Stimulated activated CD8-positive, alpha-beta memory T cell treated with anti-CD3 and anti-CD28 coated beads, Interleukin-15, amount 100 ng/mL, for 4 hours (primary cell): Measurements from ENCODE around the gene CRELD2.

Experiments used
- DNase-seq, 2 donors: peaks; one replicate each; pipeline ENCODE4 v3.0.0-alpha.2; 2020; ENCODE audit warnings: low read depth in 2 of 2

CRELD2 gene

DNA sequence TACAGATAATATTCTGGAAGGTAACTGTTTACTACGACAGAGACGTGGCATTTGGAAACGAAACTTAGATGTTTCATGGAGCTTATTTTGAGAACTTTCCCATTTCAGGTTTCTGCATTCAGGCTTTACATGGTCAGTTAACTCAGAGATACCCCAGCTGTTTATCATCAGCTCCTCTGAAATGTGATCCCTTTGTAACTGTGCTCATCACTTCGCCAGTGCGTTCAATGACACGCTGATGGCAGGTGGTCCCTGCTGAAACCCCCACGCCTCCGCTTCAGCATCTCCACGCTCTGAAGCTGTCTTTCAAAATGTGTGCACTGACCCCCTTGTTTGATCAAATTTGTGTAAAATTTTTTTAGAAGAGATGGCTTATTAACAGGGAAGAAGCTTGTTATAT is 30.7 kb upstream of the CRELD2 start:
- no peak for DNase-seq

GRCh38 chr22:49889071-49889470 is 29.4 kb upstream of the CRELD2 start:
- DNase-seq: no peak

DNA sequence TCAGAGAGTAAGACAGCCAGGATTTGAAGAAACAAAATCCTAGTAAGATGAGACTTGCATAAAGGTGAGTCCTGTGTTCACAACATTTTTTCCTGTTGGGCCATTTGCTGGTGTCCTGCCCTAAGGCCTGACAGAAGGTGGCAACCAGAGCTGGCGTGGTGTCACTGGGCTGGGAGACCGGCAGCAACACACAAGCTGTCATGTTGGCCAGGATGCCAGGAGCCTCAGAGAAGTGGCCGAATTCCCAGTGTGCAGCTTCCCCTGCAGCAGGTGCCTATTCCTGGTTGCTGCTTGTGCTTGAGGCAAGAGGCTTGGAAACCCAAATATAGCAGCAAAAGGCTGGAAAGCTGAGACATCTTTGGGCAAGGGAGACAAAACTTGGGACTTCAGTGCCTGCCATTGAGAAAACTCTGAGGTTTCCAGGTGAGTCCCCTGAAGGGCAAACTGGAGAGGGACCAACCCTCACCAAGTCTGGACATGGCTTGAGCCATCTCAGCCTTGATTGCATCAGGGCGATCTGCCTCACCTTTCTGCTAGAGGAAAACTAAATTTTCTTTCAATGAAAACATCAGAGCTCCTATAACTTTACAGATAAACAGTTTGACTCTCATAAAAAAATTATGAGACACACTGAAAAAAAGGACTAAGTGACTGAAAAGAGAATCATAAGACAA is 26.1 kb upstream of the CRELD2 start:
- DNase-seq: no peak

DNA sequence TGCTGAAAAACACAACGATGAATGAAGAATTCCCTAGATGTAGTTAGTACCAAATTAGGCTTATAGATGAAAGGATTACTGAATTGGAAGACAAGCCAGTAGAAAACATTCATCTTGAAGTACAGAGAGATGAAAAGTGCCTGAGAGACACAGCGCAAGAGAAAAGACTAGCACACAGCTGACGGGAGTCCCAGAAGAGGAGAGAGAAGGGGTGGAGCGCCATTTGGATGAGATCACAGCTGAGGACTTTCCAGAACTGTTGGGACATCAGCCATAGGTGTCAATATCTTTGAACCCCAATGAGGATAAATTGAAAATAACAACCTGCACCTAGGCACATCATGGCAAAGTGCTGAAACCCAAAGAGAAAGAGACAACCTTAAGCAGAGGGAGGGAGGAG is 25.4 kb upstream of the CRELD2 start:
- DNase-seq: no peak

GRCh38 chr22:49894322-49895054 is 23.9 kb upstream of the CRELD2 start:
- DNase-seq: no peak

DNA sequence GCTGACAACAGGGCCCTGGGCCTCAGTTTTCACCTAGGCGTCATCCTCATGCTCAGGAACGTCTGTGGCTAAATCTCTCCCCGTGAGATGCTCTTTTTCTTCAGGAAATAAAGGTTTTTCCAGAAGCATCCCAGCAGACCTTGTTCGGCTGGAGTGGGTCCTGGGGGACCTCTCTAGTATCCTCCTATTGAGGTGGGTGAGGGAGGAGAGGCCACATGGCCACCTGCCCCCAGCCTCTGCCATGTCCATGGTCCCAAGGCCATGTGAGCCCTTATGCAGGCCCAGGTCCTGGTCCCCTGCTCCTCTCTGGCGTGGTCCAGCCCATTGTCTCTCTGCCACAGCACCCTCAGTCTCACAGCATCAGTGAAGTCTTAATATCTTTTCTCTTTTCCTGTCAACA is 22.2 kb upstream of the CRELD2 start:
- DNase-seq: no peak

- no peak for DNase-seq
Measured at GRCh38 chr22:49897015-49897684, 21.3 kb upstream of the CRELD2 start.

DNA sequence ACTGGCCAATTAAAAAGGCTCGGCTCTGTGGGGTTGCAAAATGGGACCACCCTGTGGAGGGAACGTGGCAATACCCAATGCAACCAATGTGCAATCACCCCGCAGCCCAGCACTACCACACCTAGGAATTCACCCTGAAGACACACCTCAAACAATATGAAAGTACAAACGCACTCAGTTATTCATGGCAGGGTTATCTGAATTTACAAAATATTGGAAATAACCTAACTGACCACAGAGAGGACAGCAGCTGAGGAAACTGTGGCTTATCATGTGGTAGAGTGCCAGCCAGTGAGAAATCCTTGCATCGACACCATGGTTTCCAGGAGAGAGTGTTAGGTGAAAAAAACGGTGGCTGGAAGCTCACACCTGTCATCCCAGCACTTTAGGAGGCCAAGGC is 18.9 kb upstream of the CRELD2 start:
- no peak for DNase-seq

DNA sequence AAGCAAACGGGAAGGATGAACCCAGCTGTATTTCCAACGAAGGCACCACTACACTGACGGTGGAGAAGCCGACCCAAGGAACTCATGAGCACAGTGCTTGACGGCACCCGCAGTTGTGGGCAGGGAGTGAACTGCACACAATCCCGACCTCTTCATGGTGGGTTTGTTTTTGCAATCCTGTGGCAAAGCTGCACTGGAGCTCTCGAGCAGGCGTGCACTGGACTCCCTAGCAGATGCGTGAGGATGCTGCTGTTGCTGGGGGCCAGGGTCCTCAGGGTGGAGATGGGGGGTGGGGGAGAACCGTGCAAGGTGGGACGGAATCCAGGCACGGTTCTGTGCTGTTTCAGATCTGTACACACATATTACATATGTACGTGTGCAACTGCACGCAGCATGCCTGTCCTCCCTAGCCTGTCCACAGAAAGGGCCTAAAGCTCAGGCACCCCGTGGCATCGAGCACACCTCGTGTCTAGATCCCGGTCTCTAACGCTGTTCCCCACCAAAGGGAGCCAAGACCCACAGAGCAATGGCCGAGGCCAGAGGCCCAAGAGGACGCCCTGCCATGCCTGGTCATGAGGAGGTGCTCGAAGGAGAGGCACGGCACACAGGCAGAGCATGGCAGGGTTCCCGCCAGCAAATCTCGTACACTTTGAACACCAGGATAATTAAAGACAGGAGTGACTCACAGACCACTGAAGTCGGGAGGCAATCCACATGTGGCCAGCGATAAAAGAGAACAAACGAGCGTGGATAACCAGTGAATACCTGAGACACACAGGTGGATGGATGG is 17.8 kb upstream of the CRELD2 start:
- no peak for DNase-seq

- no peak for DNase-seq
Measured at GRCh38 chr22:49901457-49901856, 17.0 kb upstream of the CRELD2 start.

GRCh38 chr22:49903322-49904039 is 15.0 kb upstream of the CRELD2 start:
- DNase-seq: no peak

GRCh38 chr22:49904040-49904369 is 14.4 kb upstream of the CRELD2 start:
- no peak for DNase-seq

- DNase-seq: no peak
Measured at GRCh38 chr22:49905465-49905864, 13.0 kb upstream of the CRELD2 start.

DNA sequence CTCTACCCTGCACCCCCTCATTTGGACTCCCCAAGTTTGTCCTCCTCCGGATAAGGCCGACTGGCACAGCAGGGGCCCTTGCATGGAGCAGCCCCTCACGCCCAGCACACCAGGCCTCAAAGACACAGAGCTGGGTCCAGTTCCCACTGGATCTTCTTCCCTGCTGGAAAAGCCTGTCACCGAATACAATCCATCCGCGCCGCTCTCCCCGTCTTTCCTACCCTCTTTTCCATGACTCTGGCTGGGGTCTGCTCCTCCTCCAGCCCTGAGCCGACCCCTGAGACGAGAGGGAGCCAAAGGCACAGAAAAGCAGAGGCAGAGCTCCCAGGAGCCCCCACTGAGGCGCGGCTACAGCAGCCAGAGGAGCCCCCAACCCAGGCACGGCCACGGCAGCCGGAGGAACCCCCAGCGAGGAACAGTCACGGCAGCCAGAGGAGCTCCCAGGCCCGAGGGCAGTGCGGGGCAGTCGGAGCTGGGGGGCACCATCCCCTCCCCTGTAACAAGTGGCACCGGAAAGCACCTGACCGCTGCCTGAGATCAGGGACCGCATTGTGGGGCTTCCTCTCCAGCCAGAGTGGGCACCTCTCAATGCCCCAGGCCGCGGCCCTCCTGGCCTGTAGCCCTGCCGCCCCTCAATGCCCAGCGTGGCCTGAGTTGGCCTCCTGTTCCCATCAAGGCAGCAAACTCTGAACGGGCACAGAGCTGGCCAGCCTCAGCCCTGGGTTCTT is 12.2 kb upstream of the CRELD2 start:
- DNase-seq: no peak

DNA sequence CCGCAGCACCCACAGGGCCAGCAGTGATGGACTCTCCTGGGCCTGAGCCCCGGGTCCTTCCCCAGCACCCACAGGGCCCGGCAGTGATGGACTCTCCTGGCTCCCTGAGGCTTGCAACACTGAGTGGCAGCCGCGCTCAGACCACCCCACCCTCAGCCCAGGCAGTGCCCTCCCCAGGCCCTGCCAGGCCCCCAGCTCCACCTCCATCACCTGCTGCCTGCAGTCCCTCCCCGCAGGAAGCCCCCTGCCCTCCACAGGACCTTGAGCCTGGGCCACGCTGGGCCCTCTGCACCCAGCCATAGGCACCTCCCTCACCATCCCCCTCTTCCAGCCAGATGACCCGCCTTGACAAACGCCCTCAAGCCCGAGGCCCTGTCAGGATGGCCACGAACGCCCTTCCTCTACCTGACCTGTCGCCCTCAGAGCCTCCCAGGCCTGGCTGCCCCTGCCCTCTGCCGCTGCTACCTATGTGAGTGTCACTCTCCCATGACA is 11.6 kb upstream of the CRELD2 start:
- DNase-seq: no peak

GRCh38 chr22:49907807-49908206 is 10.6 kb upstream of the CRELD2 start:
- no peak for DNase-seq

DNA sequence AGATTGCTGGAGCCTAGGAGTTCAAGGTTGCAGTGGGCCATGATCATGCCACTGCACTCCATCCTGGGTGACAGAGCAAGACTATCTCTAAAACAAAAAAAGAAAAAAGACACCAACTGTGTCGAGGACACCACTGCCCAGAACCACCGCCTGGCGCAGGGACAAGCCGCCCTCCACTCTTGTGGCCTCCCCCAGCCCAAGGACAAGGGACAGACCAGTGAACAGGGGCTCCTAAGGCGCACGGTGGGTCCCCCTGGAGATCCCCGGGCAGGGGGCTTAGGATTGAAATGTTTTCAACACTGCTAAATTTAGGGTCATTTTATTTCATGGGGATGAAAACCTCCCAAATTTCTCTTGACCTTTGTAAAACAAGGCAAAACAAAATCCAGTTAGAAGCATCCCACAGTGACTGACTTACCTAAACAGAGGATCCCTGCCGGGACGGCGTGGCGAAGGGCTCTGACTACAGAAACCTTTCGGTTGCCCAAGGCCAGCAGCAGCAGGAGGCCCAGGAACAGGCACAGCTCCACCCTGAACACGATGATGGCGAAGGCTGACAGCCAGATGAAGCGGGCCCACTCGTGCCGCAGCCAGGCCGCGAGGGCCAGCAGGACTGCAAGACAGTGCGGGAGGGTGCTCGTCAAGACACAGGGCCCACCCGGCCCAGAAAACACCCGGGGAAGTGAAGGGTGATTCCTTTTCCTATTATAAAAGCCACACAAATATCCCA is 8.8 kb upstream of the CRELD2 start:
- DNase-seq: no peak

- DNase-seq: no peak
Measured at GRCh38 chr22:49910229-49911155, 7.9 kb upstream of the CRELD2 start.
